Colonic mucosa (tissue), 4 donors: ENCODE measurements around the gene CDCA3. TPM values are rescaled to one million over a fixed set of nuclear protein-coding genes. Genes with fewer than 3 reads are reported as not detected.
"Not testable (repeated sequence)": the region's sequence is repeated elsewhere in the genome, so short reads cannot be mapped to it uniquely, and the experiment has no call there.

Experiments used
- DNase-seq: peaks from one replicate; pipeline ENCODE4 v3.0.0-alpha.2; 2020
- H3K27ac ChIP-seq: fragments of 200-600 bp; one replicate; pipeline ENCODE4 v1.8.0; 2021
- H3K27me3 ChIP-seq: fragments of 200-600 bp; one replicate; pipeline ENCODE4 v1.8.0; 2021
- H3K36me3 ChIP-seq: fragments of 200-600 bp; one replicate; pipeline ENCODE4 v1.8.0; 2021
- H3K4me1 ChIP-seq: fragments of 200-600 bp; one replicate; pipeline ENCODE4 v1.8.0; 2021; ENCODE audit warnings: mild to moderate bottlenecking
- H3K4me3 ChIP-seq: fragments of 200-600 bp; one replicate; pipeline ENCODE4 v1.8.0; 2021
- H3K9ac ChIP-seq, 2 donors: one replicate each; pipeline ENCODE4 v1.7.0; 2013; ENCODE audit warnings: control low read depth in 2 of 2, low read depth in 2 of 2, low read length in 2 of 2
- H3K9me3 ChIP-seq: fragments of 200-600 bp; one replicate; pipeline ENCODE4 v1.8.0; 2021
- CTCF ChIP-seq: fragments of 200-600 bp; IDR thresholded peaks from one replicate; pipeline ENCODE4 v1.8.0; 2022; ENCODE audit warnings: antibody characterized with exemption, mild to moderate bottlenecking
- intact Hi-C: fragments of 100-400 bp; cut with DNase I; formaldehyde crosslinking; loops from one replicate; pipeline ENCODE4 v1.14.1; 2022
- total RNA-seq, 2 donors: library from RNA; stranded (reverse); fragmentation: NEBNext Ultra II Directional in 1 of 2; extraction: Animal tissue kit (Norgen Biotek cat#: 25700) in 1 of 2; gene quantifications; one replicate each; pipeline ENCODE4 v1.2.1, GENCODE V29; 2021
- donor health status: healthy.
- donor health status: DM: no; HTN: no; CAD: no.
- donor health status: DM: no; HTN: no; CAD: no.

CDCA3 gene
- total RNA-seq, 2 donors from 2014 or later, result 11.4 to 63.7 TPM

GRCh38 chr12:6872073-6873048, 21.3 kb upstream of the CDCA3 start:
- Histone ChIP-seq H3K27ac (peak overlapping the region; percentile 77), H3K27me3 (no peaks in the 10 kb centered on the region), H3K9me3 (no peaks in the 10 kb centered on the region), H3K4me1 (peaks cover 19% of the 10 kb centered on the region), H3K36me3 (peaks cover 12% of the 10 kb centered on the region), H3K4me3 (peak overlapping the region; percentile 80), H3K9ac (peak overlapping the region; percentile 81 to 95)
- peak; percentile 93 for DNase-seq
- peak; percentile 99 for TF ChIP-seq CTCF
- intact Hi-C loops, result no loop called here

GRCh38 chr12:6871052-6871957, 20.2 kb upstream of the CDCA3 start:
- no peaks in the 10 kb centered on the region for H3K9me3 ChIP-seq
- TF ChIP-seq CTCF, result no peak
- H3K4me3 ChIP-seq, result peak overlapping the region; percentile 80
- H3K27ac ChIP-seq, result peak overlapping the region; percentile 77
- intact Hi-C loops, result no loop called here
- peaks cover 12% of the 10 kb centered on the region for H3K36me3 ChIP-seq
- peak; percentile 89 for DNase-seq
- H3K9ac ChIP-seq, result peak overlapping the region; percentile 33 to 95
- no peaks in the 10 kb centered on the region for H3K27me3 ChIP-seq
- H3K4me1 ChIP-seq, result peaks cover 22% of the 10 kb centered on the region

DNA sequence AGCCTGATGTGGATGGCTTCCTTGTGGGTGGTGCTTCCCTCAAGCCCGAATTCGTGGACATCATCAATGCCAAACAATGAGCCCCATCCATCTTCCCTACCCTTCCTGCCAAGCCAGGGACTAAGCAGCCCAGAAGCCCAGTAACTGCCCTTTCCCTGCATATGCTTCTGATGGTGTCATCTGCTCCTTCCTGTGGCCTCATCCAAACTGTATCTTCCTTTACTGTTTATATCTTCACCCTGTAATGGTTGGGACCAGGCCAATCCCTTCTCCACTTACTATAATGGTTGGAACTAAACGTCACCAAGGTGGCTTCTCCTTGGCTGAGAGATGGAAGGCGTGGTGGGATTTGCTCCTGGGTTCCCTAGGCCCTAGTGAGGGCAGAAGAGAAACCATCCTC, 19.2 kb upstream of the CDCA3 start:
- intact Hi-C loops, H3K27me3 ChIP-seq, H3K9me3 ChIP-seq, H3K4me3 ChIP-seq, DNase-seq, H3K9ac ChIP-seq: not testable (repeated sequence)
- Histone ChIP-seq H3K4me1 (peaks cover 22% of the 10 kb centered on the region), H3K27ac (peak overlapping the region; percentile 77), H3K36me3 (peaks cover 12% of the 10 kb centered on the region)

- H3K4me1 ChIP-seq, result peaks cover 22% of the 10 kb centered on the region
- no peaks in the 10 kb centered on the region for H3K27me3 ChIP-seq
- peak overlapping the region; percentile 90 to 97 for H3K9ac ChIP-seq
- DNase-seq, result peak; percentile 93
- peak overlapping the region; percentile 96 for H3K27ac ChIP-seq
- peak overlapping the region; percentile 98 for H3K4me3 ChIP-seq
- no peaks in the 10 kb centered on the region for H3K9me3 ChIP-seq
- TF ChIP-seq CTCF, result peak; percentile 90
- H3K36me3 ChIP-seq, result peaks cover 12% of the 10 kb centered on the region
- intact Hi-C loops, result loop anchor here (5.0 kb wide), 1 partner anchor 98 kb away; no protein-coding TSS in a partner anchor
Measured at GRCh38 chr12:6869049-6870021, 18.2 kb upstream of the CDCA3 start.
